Measurements from ENCODE around the gene ZXDC.

Gene ZXDC

GRCh38 chr3:126512026-126512425, 36.3 kb upstream of the ZXDC start:
- no peak for DNase-seq (ENCODE audit: low read depth)

GRCh38 chr3:126511291-126511690, 35.6 kb upstream of the ZXDC start:
- no peak for DNase-seq (ENCODE audit: low read depth)

GRCh38 chr3:126510308-126510910, 34.7 kb upstream of the ZXDC start:
- no peak for DNase-seq (ENCODE audit: low read depth)

- no peak for DNase-seq (ENCODE audit: low read depth)
Measured at GRCh38 chr3:126509597-126510307, 34.1 kb upstream of the ZXDC start.

GRCh38 chr3:126508564-126508964, 32.9 kb upstream of the ZXDC start:
- DNase-seq (ENCODE audit: low read depth) = no peak

GRCh38 chr3:126507886-126508285, 32.2 kb upstream of the ZXDC start:
- DNase-seq (ENCODE audit: low read depth) = no peak

GRCh38 chr3:126503701-126504100, 28.0 kb upstream of the ZXDC start:
- DNase-seq (ENCODE audit: low read depth) = no peak

- no peak for DNase-seq (ENCODE audit: low read depth)
Measured at GRCh38 chr3:126502656-126503055, 27.0 kb upstream of the ZXDC start.

- DNase-seq (ENCODE audit: low read depth) = no peak
Measured at GRCh38 chr3:126501736-126502135, 26.0 kb upstream of the ZXDC start.

- no peak for DNase-seq (ENCODE audit: low read depth)
Measured at GRCh38 chr3:126501054-126501453, 25.4 kb upstream of the ZXDC start.

GRCh38 chr3:126500016-126500415, 24.3 kb upstream of the ZXDC start:
- no peak for DNase-seq (ENCODE audit: low read depth)

GRCh38 chr3:126499401-126499800, 23.7 kb upstream of the ZXDC start:
- no peak for DNase-seq (ENCODE audit: low read depth)

- no peak for DNase-seq (ENCODE audit: low read depth)
Measured at GRCh38 chr3:126498929-126499328, 23.2 kb upstream of the ZXDC start.

- no peak for DNase-seq (ENCODE audit: low read depth)
Measured at GRCh38 chr3:126498461-126498860, 22.8 kb upstream of the ZXDC start.

GRCh38 chr3:126497956-126498355, 22.3 kb upstream of the ZXDC start:
- no peak for DNase-seq (ENCODE audit: low read depth)

GRCh38 chr3:126496894-126497850, 21.5 kb upstream of the ZXDC start:
- no peak for DNase-seq (ENCODE audit: low read depth)

- no peak for DNase-seq (ENCODE audit: low read depth)
Measured at GRCh38 chr3:126495786-126496185, 20.1 kb upstream of the ZXDC start.

GRCh38 chr3:126494970-126495230, 19.2 kb upstream of the ZXDC start:
- DNase-seq (ENCODE audit: low read depth) = no peak

GRCh38 chr3:126494204-126494969, 18.7 kb upstream of the ZXDC start:
- no peak for DNase-seq (ENCODE audit: low read depth)

GRCh38 chr3:126493739-126494138, 18.0 kb upstream of the ZXDC start:
- no peak for DNase-seq (ENCODE audit: low read depth)

GRCh38 chr3:126493051-126493450, 17.4 kb upstream of the ZXDC start:
- DNase-seq (ENCODE audit: low read depth) = no peak
